ENCODE data around the gene PRR30. TPM values are rescaled to one million over a fixed set of nuclear protein-coding genes. Genes with fewer than 3 reads are reported as not detected.
"Not testable (repeated sequence)": the region's sequence is repeated elsewhere in the genome, so short reads cannot be mapped to it uniquely, and the experiment has no call there.

PRR30 gene
- total RNA-seq, 1 experiment from 2014 or later: not detected

- DNase-seq: no peak
- Histone ChIP-seq H3K27ac (ENCODE audit: low read length) (no peak overlapping the region), H3K27me3 (ENCODE audit: low read length) (no peaks in the 10 kb centered on the region), H3K9ac (ENCODE audit: low read length) (no peak overlapping the region), H2AFZ (ENCODE audit: low read length) (no peak overlapping the region), H3K9me3 (ENCODE audit: low read length) (no peaks in the 10 kb centered on the region), H3K4me1 (ENCODE audit: low read length) (peaks cover 47% of the 10 kb centered on the region), H3K4me2 (ENCODE audit: low read depth, low read length, poor library complexity, severe bottlenecking) (no peak overlapping the region), H4K20me1 (ENCODE audit: insufficient read depth, low read depth, low read length) (no peaks in the 10 kb centered on the region), H3K36me3 (ENCODE audit: insufficient read depth, low read length) (no peaks in the 10 kb centered on the region), H3K79me2 (ENCODE audit: low read length) (no peaks in the 10 kb centered on the region), H3K4me3 (ENCODE audit: low read length) (no peak overlapping the region), H3K9me2 (replicated peaks; ENCODE audit: insufficient read depth, low read length) (no peaks in the 10 kb centered on the region)
These were observed 38.5 kb upstream of the PRR30 start for GRCh38 chr2:27177441-27178351.

GRCh38 chr2:27175781-27176180, 36.6 kb upstream of the PRR30 start:
- H3K4me3 ChIP-seq (ENCODE audit: low read length); H4K20me1 ChIP-seq (ENCODE audit: insufficient read depth, low read depth, low read length); H3K9me3 ChIP-seq (ENCODE audit: low read length); H3K27ac ChIP-seq (ENCODE audit: low read length); H3K9ac ChIP-seq (ENCODE audit: low read length); H3K4me2 ChIP-seq (ENCODE audit: low read depth, low read length, poor library complexity, severe bottlenecking); DNase-seq; H3K79me2 ChIP-seq (ENCODE audit: low read length); H3K9me2 ChIP-seq (replicated peaks; ENCODE audit: insufficient read depth, low read length); H2AFZ ChIP-seq (ENCODE audit: low read length); H3K27me3 ChIP-seq (ENCODE audit: low read length); H3K36me3 ChIP-seq (ENCODE audit: insufficient read depth, low read length): not testable (repeated sequence)
- H3K4me1 ChIP-seq (ENCODE audit: low read length): peaks cover 54% of the 10 kb centered on the region

- Histone ChIP-seq H3K9ac (ENCODE audit: low read length) (no peak overlapping the region), H3K9me2 (replicated peaks; ENCODE audit: insufficient read depth, low read length) (no peaks in the 10 kb centered on the region), H3K36me3 (ENCODE audit: insufficient read depth, low read length) (no peaks in the 10 kb centered on the region), H3K79me2 (ENCODE audit: low read length) (no peaks in the 10 kb centered on the region), H3K4me3 (ENCODE audit: low read length) (no peak overlapping the region), H3K4me1 (ENCODE audit: low read length) (peaks cover 58% of the 10 kb centered on the region), H2AFZ (ENCODE audit: low read length) (no peak overlapping the region), H3K27ac (ENCODE audit: low read length) (no peak overlapping the region), H4K20me1 (ENCODE audit: insufficient read depth, low read depth, low read length) (no peaks in the 10 kb centered on the region), H3K4me2 (ENCODE audit: low read depth, low read length, poor library complexity, severe bottlenecking) (no peak overlapping the region), H3K9me3 (ENCODE audit: low read length) (no peaks in the 10 kb centered on the region), H3K27me3 (ENCODE audit: low read length) (no peaks in the 10 kb centered on the region)
- no peak for DNase-seq
These were observed 36.1 kb upstream of the PRR30 start for GRCh38 chr2:27175330-27175729.

DNA sequence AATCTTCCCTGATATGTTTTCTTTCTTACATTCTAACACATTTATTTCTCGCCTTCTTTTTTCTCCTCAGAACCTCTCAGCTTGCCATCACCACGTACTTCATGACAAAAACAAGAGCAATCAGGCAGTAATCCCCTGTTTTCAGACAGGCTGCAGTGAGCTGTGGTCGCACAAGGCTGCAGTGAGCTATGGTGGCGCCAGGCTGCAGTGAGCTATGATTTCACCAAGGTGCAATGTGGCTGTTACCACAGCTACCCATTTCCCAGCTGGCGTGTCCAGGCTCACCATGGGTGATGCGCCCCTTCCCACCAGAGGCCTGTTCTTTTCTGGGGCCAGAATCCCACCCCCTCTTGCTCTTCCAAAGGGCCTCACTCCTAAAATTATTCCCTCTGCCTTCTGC, 35.4 kb upstream of the PRR30 start:
- H3K27ac ChIP-seq (ENCODE audit: low read length): no peak overlapping the region
- H3K9me2 ChIP-seq (replicated peaks; ENCODE audit: insufficient read depth, low read length): no peaks in the 10 kb centered on the region
- H3K36me3 ChIP-seq (ENCODE audit: insufficient read depth, low read length): no peaks in the 10 kb centered on the region
- H2AFZ ChIP-seq (ENCODE audit: low read length): peak overlapping the region; percentile 16; the same call in 1 of the 2 replicates
- H3K4me2 ChIP-seq (ENCODE audit: low read depth, low read length, poor library complexity, severe bottlenecking): no peak overlapping the region
- H3K4me1 ChIP-seq (ENCODE audit: low read length): peaks cover 61% of the 10 kb centered on the region
- no peaks in the 10 kb centered on the region for H4K20me1 ChIP-seq (ENCODE audit: insufficient read depth, low read depth, low read length)
- H3K9ac ChIP-seq (ENCODE audit: low read length): no peak overlapping the region
- H3K79me2 ChIP-seq (ENCODE audit: low read length): no peaks in the 10 kb centered on the region
- H3K4me3 ChIP-seq (ENCODE audit: low read length): no peak overlapping the region
- H3K27me3 ChIP-seq (ENCODE audit: low read length): no peaks in the 10 kb centered on the region
- H3K9me3 ChIP-seq (ENCODE audit: low read length): no peaks in the 10 kb centered on the region
- no peak for DNase-seq

DNA sequence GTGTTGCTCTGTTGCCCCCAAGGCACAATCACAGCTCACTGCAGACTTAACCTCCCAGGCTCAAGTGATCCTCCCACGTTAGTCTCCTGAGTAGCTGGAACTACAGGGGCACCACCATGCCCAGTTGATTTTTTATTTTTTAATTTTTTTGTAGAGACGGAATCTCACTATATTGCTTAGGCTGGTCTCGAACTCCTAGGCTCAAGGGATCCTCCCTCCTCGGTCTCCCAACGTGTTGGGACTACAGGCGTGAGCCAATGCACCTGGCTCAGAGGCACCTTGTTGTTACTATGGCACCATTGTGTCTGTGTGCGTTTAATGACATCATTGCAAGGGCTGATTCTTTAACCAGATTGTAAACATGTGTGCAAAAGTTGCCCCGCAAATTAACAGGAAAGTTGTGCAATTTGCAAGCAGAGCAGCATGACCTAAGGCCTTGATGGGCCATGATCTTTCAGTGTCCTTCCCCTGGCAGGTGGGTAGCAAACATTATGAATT, 32.2 kb upstream of the PRR30 start:
- no peaks in the 10 kb centered on the region for H3K27me3 ChIP-seq (ENCODE audit: low read length)
- H2AFZ ChIP-seq (ENCODE audit: low read length): no peak overlapping the region
- no peaks in the 10 kb centered on the region for H4K20me1 ChIP-seq (ENCODE audit: insufficient read depth, low read depth, low read length)
- no peak for DNase-seq
- H3K9me3 ChIP-seq (ENCODE audit: low read length): no peaks in the 10 kb centered on the region
- no peaks in the 10 kb centered on the region for H3K9me2 ChIP-seq (replicated peaks; ENCODE audit: insufficient read depth, low read length)
- no peak overlapping the region for H3K4me2 ChIP-seq (ENCODE audit: low read depth, low read length, poor library complexity, severe bottlenecking)
- no peak overlapping the region for H3K27ac ChIP-seq (ENCODE audit: low read length)
- no peaks in the 10 kb centered on the region for H3K36me3 ChIP-seq (ENCODE audit: insufficient read depth, low read length)
- peaks cover 40% of the 10 kb centered on the region for H3K4me1 ChIP-seq (ENCODE audit: low read length)
- H3K9ac ChIP-seq (ENCODE audit: low read length): no peak overlapping the region
- H3K4me3 ChIP-seq (ENCODE audit: low read length): no peak overlapping the region
- no peaks in the 10 kb centered on the region for H3K79me2 ChIP-seq (ENCODE audit: low read length)

GRCh38 chr2:27170581-27171337, 31.5 kb upstream of the PRR30 start:
- no peaks in the 10 kb centered on the region for H3K36me3 ChIP-seq (ENCODE audit: insufficient read depth, low read length)
- no peaks in the 10 kb centered on the region for H3K27me3 ChIP-seq (ENCODE audit: low read length)
- H3K9me2 ChIP-seq (replicated peaks; ENCODE audit: insufficient read depth, low read length): no peaks in the 10 kb centered on the region
- H3K4me3 ChIP-seq (ENCODE audit: low read length): no peak overlapping the region
- no peaks in the 10 kb centered on the region for H4K20me1 ChIP-seq (ENCODE audit: insufficient read depth, low read depth, low read length)
- H3K79me2 ChIP-seq (ENCODE audit: low read length): no peaks in the 10 kb centered on the region
- no peak overlapping the region for H2AFZ ChIP-seq (ENCODE audit: low read length)
- H3K9me3 ChIP-seq (ENCODE audit: low read length): no peaks in the 10 kb centered on the region
- H3K4me2 ChIP-seq (ENCODE audit: low read depth, low read length, poor library complexity, severe bottlenecking): peak overlapping the region; percentile 55
- peaks cover 34% of the 10 kb centered on the region for H3K4me1 ChIP-seq (ENCODE audit: low read length)
- H3K27ac ChIP-seq (ENCODE audit: low read length): no peak overlapping the region
- DNase-seq: no peak
- peak overlapping the region; percentile 43 for H3K9ac ChIP-seq (ENCODE audit: low read length)

- peak overlapping the region; percentile 68 for H2AFZ ChIP-seq (ENCODE audit: low read length)
- H3K27ac ChIP-seq (ENCODE audit: low read length): no peak overlapping the region
These were observed 26.0 kb upstream of the PRR30 start for GRCh38 chr2:27164960-27165763.

More at GRCh38 chr2:27164960-27165763, 26.0 kb upstream of the PRR30 start:
- no peaks in the 10 kb centered on the region for H3K79me2 ChIP-seq (ENCODE audit: low read length)
- no peaks in the 10 kb centered on the region for H3K9me2 ChIP-seq (replicated peaks; ENCODE audit: insufficient read depth, low read length)
- peak overlapping the region; percentile 12; the same call in 1 of the 2 replicates for H3K9ac ChIP-seq (ENCODE audit: low read length)
- H3K4me2 ChIP-seq (ENCODE audit: low read depth, low read length, poor library complexity, severe bottlenecking): peak overlapping the region; percentile 42
- no peaks in the 10 kb centered on the region for H3K9me3 ChIP-seq (ENCODE audit: low read length)
- peak overlapping the region; percentile 8; the same call in 1 of the 2 replicates for H3K4me3 ChIP-seq (ENCODE audit: low read length)
- H3K4me1 ChIP-seq (ENCODE audit: low read length): peaks cover 29% of the 10 kb centered on the region
- no peak for DNase-seq
- H3K36me3 ChIP-seq (ENCODE audit: insufficient read depth, low read length): no peaks in the 10 kb centered on the region
- H4K20me1 ChIP-seq (ENCODE audit: insufficient read depth, low read depth, low read length): no peaks in the 10 kb centered on the region
- no peaks in the 10 kb centered on the region for H3K27me3 ChIP-seq (ENCODE audit: low read length)
